ENCODE measurements around the gene PKIB.
"Not testable (repeated sequence)": the region's sequence is repeated elsewhere in the genome, so short reads cannot be mapped to it uniquely, and the experiment has no call there.

PKIB gene

GRCh38 chr6:122609881-122610689 is at the start of gene PKIB:
TSS of gene PKIB (plus strand) at chr6:122610405. CDS start at chr6:122717795, 107,390 bp downstream.
- DNase-seq (ENCODE audit: low read depth) = peak; percentile 29

GRCh38 chr6:122563364-122564052 is 46.7 kb upstream of the PKIB start:
- no peak for DNase-seq (ENCODE audit: low read depth)

- DNase-seq (ENCODE audit: low read depth) = no peak
Observed at GRCh38 chr6:122564230-122564629, 46.0 kb upstream of the PKIB start.

GRCh38 chr6:122565708-122566107 is 44.5 kb upstream of the PKIB start:
- no peak for DNase-seq (ENCODE audit: low read depth)

- DNase-seq (ENCODE audit: low read depth) = no peak
Observed at GRCh38 chr6:122567034-122567433, 43.2 kb upstream of the PKIB start.

GRCh38 chr6:122568350-122568749 is 41.9 kb upstream of the PKIB start:
- DNase-seq (ENCODE audit: low read depth) = no peak

GRCh38 chr6:122568797-122569221 is 41.4 kb upstream of the PKIB start:
- no peak for DNase-seq (ENCODE audit: low read depth)

GRCh38 chr6:122569230-122569771 is 40.9 kb upstream of the PKIB start:
- no peak for DNase-seq (ENCODE audit: low read depth)

GRCh38 chr6:122571888-122572287 is 38.3 kb upstream of the PKIB start:
- no peak for DNase-seq (ENCODE audit: low read depth)

- no peak for DNase-seq (ENCODE audit: low read depth)
Observed at GRCh38 chr6:122576888-122577287, 33.3 kb upstream of the PKIB start.

- no peak for DNase-seq (ENCODE audit: low read depth)
Observed at GRCh38 chr6:122578961-122579360, 31.2 kb upstream of the PKIB start.

GRCh38 chr6:122580737-122581136 is 29.5 kb upstream of the PKIB start:
- DNase-seq (ENCODE audit: low read depth) = peak; percentile 3

- DNase-seq (ENCODE audit: low read depth) = no peak
Observed at GRCh38 chr6:122589115-122589514, 21.1 kb upstream of the PKIB start.

GRCh38 chr6:122598295-122598694 is 11.9 kb upstream of the PKIB start:
- DNase-seq (ENCODE audit: low read depth) = not testable (repeated sequence)

- DNase-seq (ENCODE audit: low read depth) = no peak
Observed at GRCh38 chr6:122604676-122605075, 5.5 kb upstream of the PKIB start.

GRCh38 chr6:122610690-122611455 is 668 bp downstream of the PKIB start:
- no peak for DNase-seq (ENCODE audit: low read depth)

- DNase-seq (ENCODE audit: low read depth) = no peak
Observed at GRCh38 chr6:122612838-122613237, 2.6 kb downstream of the PKIB start.

GRCh38 chr6:122614303-122614702 is 4.1 kb downstream of the PKIB start:
- DNase-seq (ENCODE audit: low read depth) = no peak

- no peak for DNase-seq (ENCODE audit: low read depth)
Observed at GRCh38 chr6:122615409-122615808, 5.2 kb downstream of the PKIB start.

- DNase-seq (ENCODE audit: low read depth) = no peak
Observed at GRCh38 chr6:122616877-122617276, 6.7 kb downstream of the PKIB start.

GRCh38 chr6:122619309-122619708 is 9.1 kb downstream of the PKIB start:
- DNase-seq (ENCODE audit: low read depth) = no peak

- DNase-seq (ENCODE audit: low read depth) = no peak
Observed at GRCh38 chr6:122620428-122620827, 10.2 kb downstream of the PKIB start.
